Activated CD4-positive, CD25-positive, alpha-beta regulatory T cell (primary cell): ENCODE measurements around the gene NECTIN2.

ENCODE experiments used
- DNase-seq, 4 experiments: peaks; one replicate each; lab custom pipeline; 2025; lab: John Stamatoyannopoulos, UW

NECTIN2 gene

GRCh38 chr19:44845612-44846454 is at the start of gene NECTIN2:
NECTIN2 (plus strand) TSS chr19:44846297; CDS start chr19:44846526, 229 bp downstream.
- DNase-seq: peak; percentile 28 to 73 (median 50)

GRCh38 chr19:44796701-44797115 is 49.4 kb upstream of the NECTIN2 start:
- DNase-seq: no peak

- no peak for DNase-seq
Observed at GRCh38 chr19:44799627-44800346, 46.3 kb upstream of the NECTIN2 start.

- DNase-seq: peak; percentile 55 to 79 (median 73)
Observed at GRCh38 chr19:44800461-44800860, 45.6 kb upstream of the NECTIN2 start.

GRCh38 chr19:44803442-44804428 is 42.4 kb upstream of the NECTIN2 start:
- DNase-seq: no peak

- no peak for DNase-seq
Observed at GRCh38 chr19:44806291-44806690, 39.8 kb upstream of the NECTIN2 start.

- DNase-seq: no peak
Observed at GRCh38 chr19:44807162-44807561, 38.9 kb upstream of the NECTIN2 start.

DNA sequence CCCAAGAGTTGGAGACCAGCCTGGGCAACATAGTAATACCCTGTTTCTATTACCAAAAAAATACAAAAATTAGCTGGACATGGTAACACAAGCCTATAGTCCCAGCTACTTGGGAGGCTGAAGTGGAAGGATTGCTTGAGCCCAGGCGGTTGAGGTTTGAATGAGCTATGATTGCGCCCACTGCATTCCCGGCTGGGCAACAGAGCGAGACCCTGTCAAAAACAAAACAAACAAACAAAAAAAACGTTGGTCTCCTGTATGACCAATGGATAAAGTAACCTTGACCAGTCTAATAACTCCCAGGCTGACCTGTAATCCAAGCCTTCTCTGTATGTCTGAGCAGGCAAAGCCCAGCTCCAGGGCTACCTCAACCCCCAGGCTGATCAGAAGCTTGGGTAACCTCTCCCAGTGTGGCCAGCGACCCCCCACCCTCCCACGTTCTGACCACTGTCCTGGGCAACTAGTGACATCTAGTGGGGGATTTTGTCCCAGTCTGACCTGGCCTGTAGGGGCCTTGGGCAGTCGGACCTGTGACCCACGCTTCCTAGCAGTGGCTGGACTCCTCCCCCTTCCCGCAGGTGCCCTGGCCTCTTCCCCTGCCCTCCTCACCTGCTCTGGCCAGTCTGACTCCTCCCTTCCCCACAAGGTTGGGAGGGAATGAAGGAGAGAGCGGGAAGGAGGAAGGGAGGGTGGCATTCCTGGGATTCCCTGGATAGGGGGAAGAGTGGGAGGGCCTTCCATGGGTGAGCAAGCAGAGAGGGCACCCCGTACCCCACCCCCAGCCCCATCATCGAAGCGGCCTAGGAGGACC is 38.2 kb upstream of the NECTIN2 start:
- DNase-seq: no peak

DNA sequence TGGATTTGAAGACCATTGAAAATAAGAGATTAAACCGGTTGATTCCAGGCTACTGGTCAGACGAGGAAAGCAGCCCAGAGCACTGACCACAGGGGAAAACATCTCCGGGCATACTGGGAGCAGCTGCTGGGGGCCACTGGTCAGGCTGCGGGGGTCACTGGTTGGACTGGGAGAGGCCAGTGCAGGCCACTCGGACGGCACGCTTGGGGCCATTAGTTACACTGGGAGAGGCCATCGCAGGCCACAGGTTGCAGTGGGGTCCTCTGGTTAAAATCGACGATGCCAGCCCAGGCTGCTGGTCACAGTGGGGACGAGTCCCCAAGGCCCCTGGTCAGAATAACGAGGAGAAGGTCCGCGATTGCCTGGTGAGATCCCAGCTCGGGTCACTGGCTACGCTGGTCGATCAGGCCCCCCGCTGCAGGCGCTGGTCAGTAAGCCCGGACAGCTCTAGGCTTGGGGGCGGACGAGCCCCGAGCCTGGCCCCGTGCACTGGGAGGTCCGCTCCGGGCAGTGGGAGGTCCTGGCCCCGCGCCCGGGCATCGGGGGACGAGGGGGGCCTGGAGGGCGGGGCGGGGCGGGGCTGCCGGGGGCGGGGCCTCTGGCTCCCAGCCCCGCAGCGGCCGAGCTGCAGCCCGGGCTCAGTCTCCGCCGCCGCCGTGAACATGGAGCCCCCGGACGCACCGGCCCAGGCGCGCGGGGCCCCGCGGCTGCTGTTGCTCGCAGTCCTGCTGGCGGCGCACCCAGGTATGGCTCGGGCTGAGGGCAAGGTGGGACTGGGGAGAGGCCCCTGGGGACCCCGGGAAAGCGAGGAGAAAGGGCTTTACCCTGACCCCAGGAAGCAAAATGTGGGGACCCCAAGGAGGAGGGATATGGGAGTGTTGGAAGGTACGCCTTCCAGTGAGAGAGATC is 37.4 kb upstream of the NECTIN2 start, which contains the start of gene BCAM:
Gene BCAM (plus strand): TSS at position 641 of the 909 bp plus-strand sequence. CDS start 22 bp downstream, at position 663.
- DNase-seq: no peak

DNA sequence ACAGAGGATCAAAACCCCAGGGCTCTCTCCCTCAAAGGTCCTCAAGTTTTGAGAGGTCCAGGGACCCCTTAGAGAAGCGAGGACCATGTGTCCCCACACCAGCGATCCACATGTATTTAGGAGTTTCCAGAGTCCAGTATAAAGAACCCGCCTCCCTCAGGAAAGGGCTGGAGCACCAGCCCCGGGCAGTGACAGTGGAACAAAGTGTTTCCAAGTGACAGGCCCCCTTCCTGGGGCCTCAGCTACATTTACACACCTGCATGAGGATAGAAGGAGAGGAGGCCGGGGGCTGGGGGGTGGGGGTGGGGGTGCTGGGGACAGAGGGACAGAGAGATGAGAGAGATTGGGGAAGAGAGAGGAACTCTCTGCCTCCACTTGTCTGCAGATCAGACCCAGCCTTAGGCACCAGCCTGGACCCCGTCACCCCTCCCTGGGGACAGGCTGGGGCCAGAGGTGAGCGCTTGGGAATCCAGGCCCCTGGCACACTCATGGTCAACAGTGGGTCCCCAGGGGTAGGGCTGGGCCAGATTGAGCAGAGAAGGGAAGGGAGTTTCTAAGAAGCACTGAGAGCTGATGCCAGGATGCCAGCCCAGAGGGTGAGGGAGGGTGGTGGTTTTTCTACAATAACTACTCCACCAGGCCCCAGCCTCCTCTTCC is 36.4 kb upstream of the NECTIN2 start:
- DNase-seq: no peak

DNA sequence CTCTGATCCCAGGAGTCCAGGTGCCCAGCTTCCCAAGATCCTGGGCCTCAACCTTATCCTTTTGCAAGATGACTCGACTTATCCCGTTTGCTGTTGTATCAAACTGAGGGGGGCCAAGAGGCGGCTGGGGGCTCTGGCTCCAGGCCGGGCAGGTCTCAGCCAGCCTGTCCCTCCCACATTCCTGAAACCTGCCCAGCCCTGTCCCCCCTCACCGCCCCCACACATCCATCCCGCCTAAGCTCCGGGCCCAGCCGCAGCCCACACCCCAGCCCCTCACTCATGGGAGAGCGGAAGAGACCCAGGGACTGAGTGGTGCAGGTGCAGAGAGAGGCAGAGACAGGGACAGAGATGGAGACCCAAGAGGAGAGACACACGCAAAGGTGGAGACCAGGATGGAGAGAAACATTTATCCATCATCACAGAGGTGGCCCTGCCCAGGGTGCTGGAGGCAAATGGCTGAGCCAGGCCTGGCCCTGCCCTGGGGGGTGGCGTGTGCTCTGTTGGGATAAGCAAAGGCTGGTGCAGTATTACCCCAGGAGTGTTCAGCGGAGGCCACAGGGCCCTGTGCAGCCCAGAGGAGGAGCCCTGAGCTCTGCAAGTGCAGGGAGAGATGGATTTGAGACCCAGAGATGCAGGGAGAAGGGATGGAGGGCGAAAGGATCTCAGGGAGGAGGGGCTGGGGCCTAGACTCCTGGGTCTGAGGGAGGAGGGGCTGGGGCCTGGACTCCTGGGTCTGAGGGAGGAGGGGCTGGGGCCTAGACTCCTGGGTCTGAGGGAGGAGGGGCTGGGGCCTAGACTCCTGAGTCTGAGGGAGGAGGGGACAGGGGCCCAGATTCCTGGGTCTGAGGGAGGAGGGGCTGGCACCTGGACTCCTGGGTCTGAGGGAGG is 35.6 kb upstream of the NECTIN2 start:
- DNase-seq: no peak

DNA sequence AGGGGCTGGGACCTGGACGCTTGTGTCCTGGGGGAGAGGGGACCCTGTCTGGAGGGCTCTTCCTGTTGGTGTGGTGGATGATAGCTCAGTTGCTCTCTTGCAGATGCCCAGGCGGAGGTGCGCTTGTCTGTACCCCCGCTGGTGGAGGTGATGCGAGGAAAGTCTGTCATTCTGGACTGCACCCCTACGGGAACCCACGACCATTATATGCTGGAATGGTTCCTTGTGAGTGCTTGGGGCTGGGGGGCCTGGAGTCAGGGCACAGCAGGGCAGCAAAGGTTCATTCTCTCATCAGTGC is 35.0 kb upstream of the NECTIN2 start:
- no peak for DNase-seq

DNA sequence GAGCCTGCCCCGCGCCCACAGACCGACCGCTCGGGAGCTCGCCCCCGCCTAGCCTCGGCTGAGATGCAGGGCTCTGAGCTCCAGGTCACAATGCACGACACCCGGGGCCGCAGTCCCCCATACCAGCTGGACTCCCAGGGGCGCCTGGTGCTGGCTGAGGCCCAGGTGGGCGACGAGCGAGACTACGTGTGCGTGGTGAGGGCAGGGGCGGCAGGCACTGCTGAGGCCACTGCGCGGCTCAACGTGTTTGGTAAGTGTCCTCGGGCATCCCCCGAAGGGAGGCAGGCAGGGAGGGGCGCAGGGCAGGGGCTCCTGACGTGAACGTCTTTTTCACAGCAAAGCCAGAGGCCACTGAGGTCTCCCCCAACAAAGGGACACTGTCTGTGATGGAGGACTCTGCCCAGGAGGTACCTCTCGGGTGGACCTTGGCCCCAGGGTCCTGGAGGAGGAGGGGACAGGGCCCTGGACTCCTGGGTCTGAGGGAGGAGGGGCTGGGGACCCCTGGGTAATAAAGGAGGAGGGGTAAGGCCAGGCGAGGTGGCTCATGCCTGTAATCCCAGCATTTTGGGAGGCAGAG is 33.9 kb upstream of the NECTIN2 start:
- no peak for DNase-seq

GRCh38 chr19:44813070-44813840 is 32.8 kb upstream of the NECTIN2 start:
- DNase-seq: no peak

GRCh38 chr19:44813841-44814470 is 32.1 kb upstream of the NECTIN2 start:
- DNase-seq: no peak

DNA sequence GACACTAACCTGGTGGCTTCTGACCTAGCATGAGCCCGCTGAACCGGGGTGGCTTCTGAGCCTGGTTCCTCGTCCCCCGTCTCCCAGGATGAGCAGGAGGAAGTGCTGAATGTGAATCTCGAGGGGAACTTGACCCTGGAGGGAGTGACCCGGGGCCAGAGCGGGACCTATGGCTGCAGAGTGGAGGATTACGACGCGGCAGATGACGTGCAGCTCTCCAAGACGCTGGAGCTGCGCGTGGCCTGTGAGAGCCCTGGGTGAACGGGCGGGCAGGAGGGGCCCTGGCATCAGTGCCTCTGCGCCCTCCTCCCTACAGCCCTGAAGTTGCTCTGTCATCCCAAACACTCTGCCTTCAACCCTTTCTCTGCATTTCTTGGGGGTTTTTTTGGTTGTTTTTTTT is 31.6 kb upstream of the NECTIN2 start:
- DNase-seq: no peak

DNA sequence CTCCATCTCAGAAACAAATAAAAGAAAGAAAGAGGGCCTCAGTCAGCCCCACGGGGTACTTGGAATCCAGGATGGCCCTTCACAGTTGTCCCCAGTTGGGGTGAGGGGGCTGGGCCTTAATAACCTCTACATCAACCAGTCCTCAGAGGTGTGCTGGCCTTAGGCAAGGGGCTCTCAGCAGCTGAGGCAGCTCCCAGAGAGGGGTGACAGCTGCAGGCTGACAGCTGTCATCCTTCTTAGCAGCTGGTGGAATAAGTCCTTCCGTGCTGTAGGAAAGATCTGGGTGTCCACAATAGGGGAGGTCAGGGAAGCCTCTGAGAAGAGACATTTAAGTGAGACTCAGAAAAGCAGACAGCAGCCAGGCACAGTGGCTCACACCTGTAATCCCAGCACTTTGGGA is 29.8 kb upstream of the NECTIN2 start:
- DNase-seq: no peak
